ENCODE measurements around the gene CYP27A1.

CYP27A1 gene

DNA sequence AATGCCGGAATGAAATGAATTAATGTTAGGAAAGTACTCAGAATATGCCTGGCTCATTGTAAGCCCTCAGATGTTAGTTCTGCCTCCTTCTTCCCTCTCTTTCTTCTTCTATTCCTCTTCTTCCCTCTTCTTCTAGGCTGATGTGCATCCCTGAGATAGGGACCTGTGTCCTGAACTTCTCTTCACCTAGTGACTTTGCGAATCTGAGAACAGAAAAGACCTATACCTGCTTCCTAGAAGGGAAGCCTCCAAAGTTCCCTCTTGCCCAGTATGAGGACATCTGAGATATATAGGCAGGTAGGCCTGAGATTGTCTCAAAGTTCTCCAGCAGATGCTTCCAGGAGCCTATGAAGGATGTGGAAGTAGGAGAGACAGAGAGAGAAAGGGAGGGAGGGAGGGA, 8.1 kb upstream of the CYP27A1 start:
- DNase-seq (ENCODE audit: low read depth) = no peak

- no peak for DNase-seq (ENCODE audit: low read depth)
These were observed 5.5 kb upstream of the CYP27A1 start for GRCh38 chr2:218776488-218776887.

- no peak for DNase-seq (ENCODE audit: low read depth)
These were observed 4.5 kb upstream of the CYP27A1 start for GRCh38 chr2:218777276-218777990.

DNA sequence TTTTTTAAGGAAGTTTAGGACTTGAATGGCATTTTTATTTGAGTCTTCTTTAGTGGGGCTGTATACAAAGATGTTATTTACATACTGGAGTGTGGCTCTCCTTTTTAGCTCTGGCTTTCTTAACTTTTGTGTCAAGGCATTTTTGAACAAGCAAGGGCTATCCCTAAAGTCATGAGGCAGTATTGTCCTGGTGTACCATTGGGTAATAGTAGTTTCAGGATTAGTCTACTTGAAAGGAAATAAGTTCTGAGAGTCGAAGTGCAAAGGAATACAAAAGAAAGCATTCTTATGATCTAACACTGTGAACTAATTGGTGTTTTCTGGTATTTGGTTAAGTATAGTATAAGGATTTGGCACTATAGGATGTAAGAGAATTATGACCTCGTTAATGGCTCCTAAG, 1.9 kb upstream of the CYP27A1 start:
- no peak for DNase-seq (ENCODE audit: low read depth)

- DNase-seq (ENCODE audit: low read depth) = no peak
These were observed 876 bp upstream of the CYP27A1 start for GRCh38 chr2:218780851-218781690.

- peak; percentile 32 for DNase-seq (ENCODE audit: low read depth)
These were observed 539 bp downstream of the CYP27A1 start for GRCh38 chr2:218782528-218782844.

- no peak for DNase-seq (ENCODE audit: low read depth)
These were observed 1.7 kb downstream of the CYP27A1 start for GRCh38 chr2:218783688-218784087.

GRCh38 chr2:218785103-218785502, 3.2 kb downstream of the CYP27A1 start:
- no peak for DNase-seq (ENCODE audit: low read depth)

- DNase-seq (ENCODE audit: low read depth) = no peak
These were observed 4.2 kb downstream of the CYP27A1 start for GRCh38 chr2:218786133-218786532.

GRCh38 chr2:218788529-218789255, 6.7 kb downstream of the CYP27A1 start:
- peak; percentile 81 for DNase-seq (ENCODE audit: low read depth)

DNA sequence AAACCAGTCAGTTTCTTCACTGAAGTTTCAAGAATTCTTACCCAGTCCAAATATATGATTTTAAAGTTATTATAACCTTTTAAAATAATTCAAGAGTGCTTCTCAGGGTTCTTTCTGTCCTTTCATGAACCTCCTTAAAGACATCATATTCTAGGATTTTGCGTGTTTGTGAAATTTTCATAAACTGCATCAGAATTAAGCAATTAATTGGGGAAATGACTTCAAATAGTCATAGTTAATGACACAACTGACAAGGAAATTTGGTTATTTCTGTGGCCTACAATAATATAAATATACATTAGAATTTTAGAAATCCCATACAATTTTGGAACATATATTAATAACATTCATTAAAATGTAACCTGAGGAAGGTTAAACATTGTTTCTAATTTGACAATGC, 10.5 kb downstream of the CYP27A1 start:
- DNase-seq (ENCODE audit: low read depth) = no peak

- DNase-seq (ENCODE audit: low read depth) = no peak
These were observed 14.7 kb downstream of the CYP27A1 start for GRCh38 chr2:218796691-218797090.

- peak; percentile 95 for DNase-seq (ENCODE audit: low read depth)
These were observed 17.0 kb downstream of the CYP27A1 start for GRCh38 chr2:218798767-218799504.

GRCh38 chr2:218799990-218800389, 18.0 kb downstream of the CYP27A1 start:
- DNase-seq (ENCODE audit: low read depth) = peak; percentile 79

DNA sequence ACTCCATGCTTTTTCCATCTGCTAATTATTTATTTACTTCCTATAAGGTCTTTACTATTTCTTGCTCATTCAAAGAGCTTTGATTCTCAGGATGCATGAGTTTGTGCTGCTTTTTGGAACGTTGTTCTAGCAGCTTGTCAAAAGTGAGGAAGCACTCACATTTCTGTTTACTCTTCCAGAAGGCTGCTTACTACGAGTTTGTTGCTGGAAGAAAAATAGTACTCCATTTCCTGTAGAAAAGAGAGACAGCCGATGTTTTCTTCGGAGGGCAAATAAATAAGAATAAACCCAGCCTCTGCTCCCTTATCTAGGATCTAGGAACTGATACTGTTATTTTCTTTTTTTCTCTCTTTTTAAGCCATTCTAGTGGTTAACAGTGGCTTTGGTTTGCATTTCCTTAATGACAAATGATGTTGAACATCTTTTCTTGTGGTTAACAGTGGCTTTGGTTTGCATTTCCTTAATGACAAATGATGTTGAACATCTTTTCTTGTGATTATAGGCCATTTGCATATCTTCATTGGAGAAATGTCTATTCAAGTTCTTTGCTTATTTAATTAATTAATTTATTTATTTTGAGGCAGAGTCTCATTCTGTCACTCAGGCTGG, 20.5 kb downstream of the CYP27A1 start:
- peak; percentile 29 for DNase-seq (ENCODE audit: low read depth)

- no peak for DNase-seq (ENCODE audit: low read depth)
These were observed 22.9 kb downstream of the CYP27A1 start for GRCh38 chr2:218804817-218805216.

- DNase-seq (ENCODE audit: low read depth) = peak; percentile 43
These were observed 23.7 kb downstream of the CYP27A1 start for GRCh38 chr2:218805627-218806026.

- peak; percentile 100 for DNase-seq (ENCODE audit: low read depth)
These were observed 24.5 kb downstream of the CYP27A1 start for GRCh38 chr2:218806346-218806978.

DNA sequence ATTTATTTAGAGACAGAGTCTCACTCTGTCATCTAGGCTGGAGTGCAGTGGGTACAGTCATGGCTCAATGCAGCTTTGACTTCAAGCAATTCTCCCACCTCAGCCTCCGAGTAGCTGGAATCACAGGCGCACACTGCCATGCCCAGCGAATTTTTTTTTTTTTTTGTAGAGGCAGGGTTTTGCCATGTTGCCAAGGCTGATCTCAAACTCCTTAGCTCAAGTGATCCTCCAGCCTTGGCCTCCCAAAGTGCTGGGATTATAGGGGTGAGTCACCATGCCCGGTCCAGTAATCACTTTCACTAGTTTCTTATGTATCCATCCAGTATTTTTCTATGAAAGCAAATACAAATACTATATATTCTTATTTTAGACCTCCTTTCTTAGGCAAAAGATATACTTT, 25.7 kb downstream of the CYP27A1 start:
- peak; percentile 41 for DNase-seq (ENCODE audit: low read depth)

DNA sequence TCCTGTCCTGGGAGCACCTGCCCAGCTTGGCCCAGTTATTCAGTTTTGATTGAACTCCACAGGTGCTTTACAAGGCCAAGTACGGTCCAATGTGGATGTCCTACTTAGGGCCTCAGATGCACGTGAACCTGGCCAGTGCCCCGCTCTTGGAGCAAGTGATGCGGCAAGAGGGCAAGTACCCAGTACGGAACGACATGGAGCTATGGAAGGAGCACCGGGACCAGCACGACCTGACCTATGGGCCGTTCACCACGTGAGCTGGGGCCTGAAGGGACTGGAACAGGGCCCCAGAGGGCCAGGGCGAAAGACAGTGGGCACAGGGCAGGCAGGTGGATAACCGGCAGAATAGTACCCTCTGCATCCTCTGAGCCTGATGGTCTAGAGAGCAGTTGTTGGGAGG, 27.6 kb downstream of the CYP27A1 start:
- no peak for DNase-seq (ENCODE audit: low read depth)

DNA sequence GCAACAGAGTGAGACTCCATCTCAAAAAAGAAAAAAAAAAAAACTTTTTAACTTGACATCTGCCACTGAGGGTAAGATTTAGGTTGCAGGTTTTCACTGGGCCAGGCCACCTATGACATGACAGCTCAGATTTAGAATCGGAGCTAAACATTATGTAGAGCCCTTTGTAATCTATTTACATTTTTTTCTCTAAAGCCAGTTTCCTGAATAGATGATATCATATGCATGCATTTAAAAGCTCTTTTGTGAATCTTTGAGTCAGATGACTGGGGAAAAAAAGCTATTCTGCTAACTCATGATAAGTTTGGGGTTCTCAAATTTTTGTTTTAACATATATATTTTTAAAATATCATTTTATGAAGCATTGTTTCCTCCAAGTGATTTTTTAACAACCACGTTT, 28.3 kb downstream of the CYP27A1 start:
- no peak for DNase-seq (ENCODE audit: low read depth)
